Large intestine (tissue), 3 donors: ENCODE data around the gene MYLK4. TPM values are rescaled to one million over a fixed set of nuclear protein-coding genes. Genes with fewer than 3 reads are reported as not detected.
A peak's percentile ranks its signal among the peaks of the same experiment; 100 is the strongest.

ENCODE experiments used
- DNase-seq, 2 donors: peaks; one replicate each; pipeline versions ENCODE4 v3.0.0 to v3.0.0-alpha.2; 2013
- H3K27ac ChIP-seq: one replicate; pipeline ENCODE4 v1.5.1; 2013; ENCODE audit warnings: low read length
- H3K27me3 ChIP-seq: 2 replicates; pipeline ENCODE4 v1.6.1; 2013; ENCODE audit warnings: low read length; ENCODE audit not compliant: control insufficient read depth, insufficient read depth
- H3K36me3 ChIP-seq: 2 replicates; pipeline ENCODE4 v1.6.1; 2013; ENCODE audit warnings: low read length; ENCODE audit not compliant: control insufficient read depth, insufficient read depth
- H3K4me1 ChIP-seq: one replicate; pipeline ENCODE4 v1.6.1; 2013; ENCODE audit warnings: low read length; ENCODE audit not compliant: control insufficient read depth, insufficient read depth
- H3K4me3 ChIP-seq: one replicate; pipeline ENCODE4 v1.5.1; 2013; ENCODE audit warnings: low read length
- H3K9me3 ChIP-seq: one replicate; pipeline ENCODE4 v1.6.1; 2013; ENCODE audit warnings: mild to moderate bottlenecking, low read depth, low read length, moderate library complexity; ENCODE audit not compliant: control insufficient read depth
- WGBS: methylation state at CpG from one replicate; pipeline ENCODE4 v1.1.5; 2013; ENCODE audit warnings: low lambda C conversion rate; ENCODE audit not compliant: insufficient coverage; 5-methylcytosine and 5-hydroxymethylcytosine counted together
- polyA plus RNA-seq: library from polyadenylated mRNA; unstranded; fragments of 120-200 nt; gene quantifications from one replicate; pipeline ENCODE4 v1.2.1, GENCODE V29; 2013

MYLK4 gene
- polyA plus RNA-seq, 1 donor = 0.48 TPM

- Histone ChIP-seq H3K27me3 (no peaks in the 10 kb centered on the region), H3K27ac (no peak overlapping the region), H3K4me1 (no peaks in the 10 kb centered on the region), H3K36me3 (no peaks in the 10 kb centered on the region), H3K4me3 (no peak overlapping the region), H3K9me3 (no peaks in the 10 kb centered on the region)
- WGBS = 94% methylated on average over 3 of the region's 5 CpGs
- DNase-seq = no peak
These were observed 17.4 kb downstream of the MYLK4 start for GRCh38 chr6:2733324-2733723.

GRCh38 chr6:2732503-2733089, 18.1 kb downstream of the MYLK4 start:
- no peak for DNase-seq
- Histone ChIP-seq H3K4me3 (no peak overlapping the region), H3K36me3 (no peaks in the 10 kb centered on the region), H3K4me1 (no peaks in the 10 kb centered on the region), H3K27ac (no peak overlapping the region), H3K9me3 (no peaks in the 10 kb centered on the region), H3K27me3 (no peaks in the 10 kb centered on the region)
- WGBS = 61% methylated on average over 2 of the region's 5 CpGs

DNA sequence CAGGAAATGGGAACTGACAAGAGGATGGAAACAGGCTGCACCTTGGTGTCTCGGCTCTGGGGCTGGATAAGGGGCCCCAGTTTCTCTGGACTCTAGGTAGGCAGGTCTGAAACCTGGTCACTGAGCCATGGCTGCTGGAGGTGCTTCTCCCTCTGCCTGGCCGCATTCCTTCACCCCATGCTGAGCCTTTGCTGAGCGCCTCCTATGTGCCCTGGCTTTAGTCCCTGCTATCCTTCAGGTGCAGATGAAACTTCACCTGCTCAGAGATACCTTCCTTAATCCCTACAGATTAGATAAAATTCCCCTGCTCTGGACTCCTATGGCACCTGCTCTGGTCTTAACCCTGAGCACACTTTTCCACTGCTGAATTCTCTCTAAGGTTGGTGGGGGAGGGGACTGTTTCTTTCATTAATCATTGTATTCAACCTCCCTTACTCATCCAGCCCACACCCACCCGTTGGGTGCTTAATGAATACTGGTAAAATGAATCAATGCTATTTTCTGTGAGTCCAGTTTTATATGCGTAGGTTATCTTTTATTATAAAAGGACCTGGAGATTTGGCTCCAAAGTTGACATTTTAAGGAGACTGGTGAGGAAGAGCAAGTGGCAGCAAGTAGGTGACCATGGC, 19.3 kb downstream of the MYLK4 start:
- Histone ChIP-seq H3K9me3 (no peaks in the 10 kb centered on the region), H3K27me3 (no peaks in the 10 kb centered on the region), H3K36me3 (no peaks in the 10 kb centered on the region), H3K4me1 (no peaks in the 10 kb centered on the region), H3K4me3 (no peak overlapping the region), H3K27ac (no peak overlapping the region)
- no peak for DNase-seq
- 100% methylated on average over 1 of the region's 5 CpGs for WGBS

GRCh38 chr6:2730353-2731107, 20.2 kb downstream of the MYLK4 start:
- Histone ChIP-seq H3K27ac (no peak overlapping the region), H3K4me1 (no peaks in the 10 kb centered on the region), H3K4me3 (no peak overlapping the region), H3K27me3 (no peaks in the 10 kb centered on the region), H3K36me3 (no peaks in the 10 kb centered on the region), H3K9me3 (no peaks in the 10 kb centered on the region)
- no peak for DNase-seq
- WGBS = 80% methylated on average over 4 of the region's 9 CpGs

GRCh38 chr6:2729921-2730320, 20.8 kb downstream of the MYLK4 start:
- no peak for DNase-seq
- no peaks in the 10 kb centered on the region for H3K9me3 ChIP-seq
- WGBS = no CpG with 5 or more reads among the region's 10 CpGs
- no peak overlapping the region for H3K27ac ChIP-seq
- H3K27me3 ChIP-seq = no peaks in the 10 kb centered on the region
- H3K4me1 ChIP-seq = peaks cover 2% of the 10 kb centered on the region
- no peak overlapping the region for H3K4me3 ChIP-seq
- no peaks in the 10 kb centered on the region for H3K36me3 ChIP-seq

DNA sequence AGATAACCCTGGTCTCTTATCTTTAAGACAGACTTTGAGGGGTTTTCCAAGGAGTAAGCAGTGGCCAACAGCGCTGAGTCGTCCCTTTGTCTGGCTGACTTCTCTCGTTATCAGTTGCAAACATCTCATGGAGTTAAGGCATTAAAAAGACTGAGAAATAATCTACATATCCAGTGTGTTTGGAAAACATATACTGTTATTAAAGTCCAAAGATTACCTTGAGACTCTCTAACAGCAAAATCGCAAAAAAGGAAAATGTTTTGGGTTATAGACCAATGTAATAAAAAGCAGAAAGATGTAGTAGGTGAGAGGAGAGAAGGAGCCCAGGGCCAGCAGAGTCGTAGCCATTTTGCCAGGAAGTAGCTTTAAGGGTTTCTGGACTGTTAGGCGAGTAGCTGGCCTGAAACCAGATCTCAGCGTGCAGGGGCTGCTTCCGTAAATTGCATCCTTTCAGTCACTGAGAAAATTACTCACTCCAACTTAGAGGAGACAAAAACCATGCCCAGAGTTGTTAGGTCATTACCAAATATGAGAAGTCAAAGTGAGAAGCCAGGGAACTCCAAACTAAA, 24.6 kb downstream of the MYLK4 start:
- 8% methylated on average over 2 of the region's 8 CpGs for WGBS
- H3K27ac ChIP-seq = no peak overlapping the region
- peak in 1 of 2 donors; percentile 31 for DNase-seq

DNA sequence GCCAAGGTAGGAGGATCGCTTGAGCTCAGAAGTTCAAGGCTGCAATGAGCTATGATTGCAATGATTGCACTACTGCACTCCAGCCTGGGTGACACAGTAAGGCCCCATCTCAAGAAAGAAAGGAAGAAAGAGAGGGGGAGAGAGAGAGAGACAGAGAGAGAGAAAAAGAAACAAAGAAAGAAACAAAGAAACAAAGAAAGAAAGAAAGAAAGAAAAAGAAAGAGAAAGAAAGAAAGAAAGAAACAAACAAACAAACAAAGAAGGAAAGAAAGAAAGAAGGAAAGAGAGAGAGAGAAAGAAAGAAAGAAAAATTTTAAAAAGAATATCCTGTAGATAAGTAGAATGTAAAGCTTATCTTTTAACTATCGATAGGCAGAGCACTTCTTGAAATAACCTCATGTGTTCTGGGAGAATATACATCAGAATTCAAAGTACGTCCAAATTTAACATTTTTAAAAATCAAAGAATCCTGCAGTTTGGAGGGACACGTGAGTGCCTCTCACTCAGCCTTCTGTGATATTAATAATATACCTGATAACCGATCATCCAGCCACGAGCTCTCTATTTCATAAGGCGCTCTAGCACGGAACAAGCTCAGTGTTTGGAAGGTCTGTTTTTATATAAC, 25.2 kb downstream of the MYLK4 start:
- Histone ChIP-seq H3K36me3 (no peaks in the 10 kb centered on the region), H3K4me3 (no peak overlapping the region), H3K27ac (no peak overlapping the region), H3K27me3 (no peaks in the 10 kb centered on the region), H3K9me3 (no peaks in the 10 kb centered on the region), H3K4me1 (peaks cover 2% of the 10 kb centered on the region)
- 13% methylated on average over 5 of the region's 8 CpGs for WGBS
- DNase-seq = no peak

More for the DNA sequence above, 24.6 kb downstream of the MYLK4 start:
- H3K4me3 ChIP-seq = no peak overlapping the region
- no peaks in the 10 kb centered on the region for H3K9me3 ChIP-seq
- peaks cover 2% of the 10 kb centered on the region for H3K4me1 ChIP-seq
- no peaks in the 10 kb centered on the region for H3K27me3 ChIP-seq
- H3K36me3 ChIP-seq = no peaks in the 10 kb centered on the region

DNA sequence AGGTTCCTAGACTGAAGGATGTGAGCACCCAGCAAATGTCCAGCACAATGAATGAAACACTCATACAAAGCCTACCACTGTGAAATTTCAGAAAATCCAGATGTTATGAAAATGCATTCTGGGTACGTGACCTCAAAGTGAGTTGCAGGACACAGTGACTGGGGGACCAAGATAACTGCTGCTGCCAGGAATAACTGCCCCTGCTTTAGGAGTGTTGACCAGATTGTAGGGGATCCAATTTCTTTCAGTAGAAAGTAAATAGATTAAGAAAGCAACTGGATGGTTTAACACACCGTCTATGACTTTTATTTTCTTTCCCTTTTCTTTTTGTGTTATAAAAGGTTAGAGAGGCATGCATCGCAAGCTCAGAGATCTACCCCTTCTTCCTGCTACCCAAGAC, 29.5 kb downstream of the MYLK4 start:
- H3K4me1 ChIP-seq = peaks cover 11% of the 10 kb centered on the region
- WGBS = no CpG with 5 or more reads among the region's 3 CpGs
- no peaks in the 10 kb centered on the region for H3K27me3 ChIP-seq
- no peaks in the 10 kb centered on the region for H3K9me3 ChIP-seq
- H3K27ac ChIP-seq = no peak overlapping the region
- H3K4me3 ChIP-seq = no peak overlapping the region
- H3K36me3 ChIP-seq = no peaks in the 10 kb centered on the region
- no peak for DNase-seq

- Histone ChIP-seq H3K27me3 (no peaks in the 10 kb centered on the region), H3K4me3 (no peak overlapping the region), H3K36me3 (no peaks in the 10 kb centered on the region), H3K27ac (no peak overlapping the region), H3K9me3 (no peaks in the 10 kb centered on the region), H3K4me1 (peaks cover 14% of the 10 kb centered on the region)
- no peak for DNase-seq
- no CpG with 5 or more reads among the region's 2 CpGs for WGBS
These were observed 31.6 kb downstream of the MYLK4 start for GRCh38 chr6:2719093-2719455.

- no CpG with 5 or more reads among the region's 6 CpGs for WGBS
- H3K27ac ChIP-seq = no peak overlapping the region
- H3K36me3 ChIP-seq = no peaks in the 10 kb centered on the region
- no peak overlapping the region for H3K4me3 ChIP-seq
- no peaks in the 10 kb centered on the region for H3K9me3 ChIP-seq
- H3K4me1 ChIP-seq = peaks cover 14% of the 10 kb centered on the region
- no peaks in the 10 kb centered on the region for H3K27me3 ChIP-seq
- no peak for DNase-seq
These were observed 32.2 kb downstream of the MYLK4 start for GRCh38 chr6:2718334-2719092.
